Lung (tissue), 12 donors: Measurements from ENCODE around the gene ARHGAP9. TPM values are rescaled to one million over a fixed set of nuclear protein-coding genes. Genes with fewer than 3 reads are reported as not detected.

Experiments used
- ATAC-seq: fragments of 200-7000 bp; cut with Tn5 transposase; one replicate; pipeline ENCODE4 v1.9.1; 2020; ENCODE audit warnings: moderate number of reproducible peaks; ENCODE audit not compliant: insufficient read depth, low FRiP score
- DNase-seq, 3 donors: peaks; one replicate each; pipeline ENCODE4 v3.0.0-alpha.2; 2013 to 2017
- H3K27ac ChIP-seq, 2 donors: one replicate each; pipeline ENCODE4 v1.5.1; 2013; ENCODE audit warnings: mild to moderate bottlenecking in 2 of 2, moderate library complexity in 2 of 2, control low read depth in 1 of 2, inconsistent platforms in 1 of 2, low read depth in 1 of 2, low read length in 1 of 2
- H3K27me3 ChIP-seq, 3 donors: one replicate each; pipeline ENCODE4 v1.5.1; 2013; ENCODE audit warnings: low read length in 2 of 3; ENCODE audit not compliant: control insufficient read depth in 3 of 3, insufficient read depth in 3 of 3
- H3K36me3 ChIP-seq, 4 donors: one replicate each; pipeline ENCODE4 v1.5.1; 2013; ENCODE audit warnings: low read length in 4 of 4, mild to moderate bottlenecking in 1 of 4, moderate library complexity in 1 of 4; ENCODE audit not compliant: control insufficient read depth in 4 of 4, insufficient read depth in 4 of 4
- H3K4me1 ChIP-seq, 5 donors: one replicate each; pipeline ENCODE4 v1.5.1; 2013; ENCODE audit warnings: low read length in 5 of 5, mild to moderate bottlenecking in 2 of 5, moderate library complexity in 1 of 5; ENCODE audit not compliant: control insufficient read depth in 5 of 5, insufficient read depth in 5 of 5
- H3K4me3 ChIP-seq: one replicate; pipeline ENCODE4 v1.5.1; 2013; ENCODE audit warnings: mild to moderate bottlenecking, control low read depth, moderate library complexity
- H3K9ac ChIP-seq, 2 donors: one replicate each; pipeline ENCODE4 v1.5.1; 2013; ENCODE audit warnings: low read length in 2 of 2, control low read depth in 1 of 2; ENCODE audit not compliant: insufficient read depth in 1 of 2
- H3K9me3 ChIP-seq, 4 donors: one replicate each; pipeline ENCODE4 v1.5.1; 2013; ENCODE audit warnings: low read length in 3 of 4, mild to moderate bottlenecking in 1 of 4, moderate library complexity in 1 of 4; ENCODE audit not compliant: control insufficient read depth in 4 of 4, insufficient read depth in 3 of 4
- WGBS, 2 donors: extraction: QIAGEN DNeasy Blood & Tissue Kit; methylation state at CpG; one replicate each; pipeline ENCODE4 v1.1.7; 2013; 5-methylcytosine and 5-hydroxymethylcytosine counted together
- polyA plus RNA-seq, 2 donors: library from polyadenylated mRNA; stranded (reverse); fragments of 200-250 nt; gene quantifications; one replicate each; pipeline ENCODE4 v1.2.1, GENCODE V29; 2013
- total RNA-seq, 2 donors: library from RNA; depleted of rRNA in 1 of 2; stranded (reverse); fragments of >200 nt in 1 of 2; gene quantifications; one replicate each; pipeline ENCODE4 v1.2.1, GENCODE V29; 2014 to 2021
- TF ChIP-seq, protein P1 (sequence below): IDR thresholded peaks from 2 replicates; pipeline ENCODE4 v1.5.1; 2012; ENCODE audit warnings: mild to moderate bottlenecking; ENCODE audit errors: control extremely low read depth, extremely low read depth
- donor health status: control.
- donor health status: control.
- donor health status: Bipolar disorder and iron deficiency.
- donor health status: healthy.
- donor health status: DM: yes; HTN: yes; CAD: no.

ARHGAP9 gene
- total and polyA plus RNA-seq, 4 donors: 14.7 to 62.1 (median 33.1) TPM

DNA sequence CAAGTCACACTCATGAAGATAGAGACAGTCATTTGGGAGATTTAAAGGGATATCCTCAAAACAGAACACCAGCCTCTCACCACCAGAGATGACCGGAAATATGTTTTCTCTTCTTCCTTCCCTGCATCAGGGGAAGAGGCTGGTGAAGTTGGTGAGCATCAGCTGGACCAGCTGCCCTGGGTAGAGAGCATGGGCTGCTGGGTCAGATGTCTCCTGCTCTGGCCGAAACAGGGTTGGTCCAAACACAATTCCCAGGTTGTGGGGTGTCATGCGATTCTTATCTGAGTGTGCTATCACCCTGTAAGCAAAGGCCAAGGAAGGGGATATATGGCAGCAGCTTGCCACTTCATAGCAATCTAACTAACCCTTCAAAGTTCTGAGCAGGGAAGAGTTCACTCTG is 7.3 kb downstream of the ARHGAP9 start:
- no peak overlapping the region for H3K9ac ChIP-seq
- peaks cover 0 to 17% (median 0%) of the 10 kb centered on the region in 5 donors for H3K4me1 ChIP-seq
- H3K36me3 ChIP-seq: peaks cover 0 to 19% (median 6%) of the 10 kb centered on the region in 4 donors
- H3K27ac ChIP-seq: no peak overlapping the region
- H3K9me3 ChIP-seq: no peaks in the 10 kb centered on the region
- no peak overlapping the region for H3K4me3 ChIP-seq
- TF ChIP-seq, protein P1, sequence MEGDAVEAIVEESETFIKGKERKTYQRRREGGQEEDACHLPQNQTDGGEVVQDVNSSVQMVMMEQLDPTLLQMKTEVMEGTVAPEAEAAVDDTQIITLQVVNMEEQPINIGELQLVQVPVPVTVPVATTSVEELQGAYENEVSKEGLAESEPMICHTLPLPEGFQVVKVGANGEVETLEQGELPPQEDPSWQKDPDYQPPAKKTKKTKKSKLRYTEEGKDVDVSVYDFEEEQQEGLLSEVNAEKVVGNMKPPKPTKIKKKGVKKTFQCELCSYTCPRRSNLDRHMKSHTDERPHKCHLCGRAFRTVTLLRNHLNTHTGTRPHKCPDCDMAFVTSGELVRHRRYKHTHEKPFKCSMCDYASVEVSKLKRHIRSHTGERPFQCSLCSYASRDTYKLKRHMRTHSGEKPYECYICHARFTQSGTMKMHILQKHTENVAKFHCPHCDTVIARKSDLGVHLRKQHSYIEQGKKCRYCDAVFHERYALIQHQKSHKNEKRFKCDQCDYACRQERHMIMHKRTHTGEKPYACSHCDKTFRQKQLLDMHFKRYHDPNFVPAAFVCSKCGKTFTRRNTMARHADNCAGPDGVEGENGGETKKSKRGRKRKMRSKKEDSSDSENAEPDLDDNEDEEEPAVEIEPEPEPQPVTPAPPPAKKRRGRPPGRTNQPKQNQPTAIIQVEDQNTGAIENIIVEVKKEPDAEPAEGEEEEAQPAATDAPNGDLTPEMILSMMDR: no peak
- DNase-seq: no peak
- H3K27me3 ChIP-seq: peaks cover 0 to 36% (median 34%) of the 10 kb centered on the region in 3 donors
- 84 to 97% methylated on average over 3 of the region's 3 CpGs for WGBS, 2 donors
- ATAC-seq: no peak

DNA sequence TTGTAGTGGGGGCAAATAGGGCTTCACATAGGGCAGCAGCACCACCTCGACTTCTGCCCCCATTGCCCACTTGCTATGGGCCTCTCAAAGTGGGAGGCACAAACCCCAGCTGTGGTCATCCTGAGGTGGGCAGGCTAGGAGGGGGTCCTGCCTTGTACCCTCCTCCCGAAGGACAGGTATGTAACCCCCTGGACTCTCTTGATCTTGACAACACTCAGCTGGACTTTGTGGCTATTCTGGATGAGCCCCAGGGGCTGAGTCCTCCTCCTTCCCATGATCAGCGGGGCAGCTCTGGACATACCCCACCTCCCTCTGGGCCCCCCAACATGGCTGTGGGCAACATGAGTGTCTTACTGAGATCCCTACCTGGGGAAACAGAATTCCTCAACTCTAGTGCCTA is 8.0 kb downstream of the ARHGAP9 start:
- H3K9me3 ChIP-seq: no peaks in the 10 kb centered on the region
- ATAC-seq (no peak), DNase-seq (no peak)
- TF ChIP-seq, protein P1: no peak
- no peak overlapping the region for H3K9ac ChIP-seq
- H3K4me3 ChIP-seq: no peak overlapping the region
- H3K36me3 ChIP-seq: peaks cover 0 to 25% (median 6%) of the 10 kb centered on the region in 4 donors
- peaks cover 0 to 29% (median 28%) of the 10 kb centered on the region in 3 donors for H3K27me3 ChIP-seq
- peaks cover 0 to 17% (median 0%) of the 10 kb centered on the region in 5 donors for H3K4me1 ChIP-seq
- 90 to 94% methylated on average over 3 of the region's 3 CpGs for WGBS, 2 donors
- H3K27ac ChIP-seq: no peak overlapping the region

DNA sequence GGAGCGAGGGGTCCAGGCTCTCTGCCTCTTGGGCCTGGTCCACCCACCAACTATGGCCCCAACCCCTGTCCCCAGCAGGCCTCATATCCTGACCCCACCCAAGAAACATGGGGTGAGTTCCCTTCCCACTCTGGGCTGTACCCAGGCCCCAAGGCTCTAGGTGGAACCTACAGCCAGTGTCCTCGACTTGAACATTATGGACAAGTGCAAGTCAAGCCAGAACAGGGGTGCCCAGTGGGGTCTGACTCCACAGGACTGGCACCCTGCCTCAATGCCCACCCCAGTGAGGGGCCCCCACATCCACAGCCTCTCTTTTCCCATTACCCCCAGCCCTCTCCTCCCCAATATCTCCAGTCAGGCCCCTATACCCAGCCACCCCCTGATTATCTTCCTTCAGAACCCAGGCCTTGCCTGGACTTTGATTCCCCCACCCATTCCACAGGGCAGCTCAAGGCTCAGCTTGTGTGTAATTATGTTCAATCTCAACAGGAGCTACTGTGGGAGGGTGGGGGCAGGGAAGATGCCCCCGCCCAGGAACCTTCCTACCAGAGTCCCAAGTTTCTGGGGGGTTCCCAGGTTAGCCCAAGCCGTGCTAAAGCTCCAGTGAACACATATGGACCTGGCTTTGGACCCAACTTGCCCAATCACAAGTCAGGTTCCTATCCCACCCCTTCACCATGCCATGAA is 8.6 kb downstream of the ARHGAP9 start:
- ATAC-seq (no peak), DNase-seq (no peak)
- Histone ChIP-seq H3K4me3 (no peak overlapping the region), H3K4me1 (peaks cover 0 to 13% (median 0%) of the 10 kb centered on the region in 5 donors), H3K27me3 (peaks cover 0 to 24% (median 22%) of the 10 kb centered on the region in 3 donors), H3K27ac (no peak overlapping the region), H3K9ac (no peak overlapping the region), H3K36me3 (peaks cover 0 to 29% (median 6%) of the 10 kb centered on the region in 4 donors), H3K9me3 (no peaks in the 10 kb centered on the region)
- TF ChIP-seq, protein P1: no peak
- 86 to 90% methylated on average over 4 of the region's 4 CpGs for WGBS, 2 donors
